Karpas-422 (cell line): ENCODE data around the gene NUMA1. TPM values are rescaled to one million over a fixed set of nuclear protein-coding genes. Genes with fewer than 3 reads are reported as not detected.

Experiments
- DNase-seq: peaks from one replicate; pipeline ENCODE4 v3.0.0-alpha.2; 2015
- H2AFZ ChIP-seq: fragments of 200-600 bp; sonication (generic); 2 replicates; pipeline ENCODE4 v1.6.1; 2014; ENCODE audit warnings: antibody characterized with exemption, low read length, mixed read lengths
- H3K27ac ChIP-seq: fragments of 200-600 bp; sonication (generic); 2 replicates; pipeline ENCODE4 v1.5.1; 2014; ENCODE audit warnings: mild to moderate bottlenecking, low read length, moderate library complexity
- H3K27me3 ChIP-seq: fragments of 200-600 bp; sonication (generic); 2 replicates; pipeline ENCODE4 v1.6.1; 2014; ENCODE audit warnings: low read length, mixed read lengths
- H3K36me3 ChIP-seq: fragments of 200-600 bp; sonication (generic); 2 replicates; pipeline ENCODE4 v1.6.1; 2014; ENCODE audit warnings: low read length, mixed read lengths; ENCODE audit not compliant: insufficient read depth
- H3K4me1 ChIP-seq: fragments of 200-600 bp; sonication (generic); 2 replicates; pipeline ENCODE4 v1.6.1; 2014; ENCODE audit warnings: mild to moderate bottlenecking, low read length, mixed read lengths
- H3K4me2 ChIP-seq: fragments of 200-600 bp; sonication (generic); 2 replicates; pipeline ENCODE4 v1.6.1; 2014; ENCODE audit warnings: low read length, low read depth, mild to moderate bottlenecking; ENCODE audit not compliant: poor library complexity, severe bottlenecking
- H3K4me3 ChIP-seq: fragments of 200-600 bp; sonication (generic); 2 replicates; pipeline ENCODE4 v1.5.1; 2014; ENCODE audit warnings: mild to moderate bottlenecking, antibody characterized with exemption, low read length, mixed read lengths
- H3K79me2 ChIP-seq: fragments of 200-600 bp; sonication (generic); 2 replicates; pipeline ENCODE4 v1.6.1; 2014; ENCODE audit warnings: mild to moderate bottlenecking, low read length, mixed read lengths
- H3K9ac ChIP-seq: fragments of 200-600 bp; sonication (generic); 2 replicates; pipeline ENCODE4 v1.6.0; 2014; ENCODE audit warnings: low read length
- H3K9me2 ChIP-seq: fragments of 200-600 bp; sonication (generic), shearing (Covaris generic); replicated peaks from 2 replicates; pipeline ENCODE4 v1.6.0; 2014; ENCODE audit warnings: mild to moderate bottlenecking, low read length, moderate library complexity; ENCODE audit not compliant: insufficient read depth
- H3K9me3 ChIP-seq: fragments of 300-700, 200-600 bp; sonication (generic); 2 replicates; pipeline ENCODE4 v1.6.1; 2014; ENCODE audit warnings: low read length, mixed read lengths
- H4K20me1 ChIP-seq: fragments of 200-600 bp; sonication (generic); 2 replicates; pipeline ENCODE4 v1.6.1; 2014; ENCODE audit warnings: mild to moderate bottlenecking, antibody characterized with exemption, low read length, low read depth; ENCODE audit not compliant: insufficient read depth
- total RNA-seq: library from RNA; depleted of rRNA; stranded (reverse); fragments of >200 nt; shearing (Covaris generic); gene quantifications from 2 replicates; pipeline ENCODE4 v1.2.3, GENCODE V29; 2014; ENCODE audit warnings: low replicate concordance

The NUMA1 gene
- total RNA-seq, 1 experiment from 2014 or later = 29.0 TPM

- H4K20me1 ChIP-seq = no peaks in the 10 kb centered on the region
These were observed 66.3 kb downstream of the NUMA1 start for GRCh38 chr11:72013765-72014711.

GRCh38 chr11:72012897-72013721 lies 67.2 kb downstream of the NUMA1 start:
- H4K20me1 ChIP-seq = no peaks in the 10 kb centered on the region

More at GRCh38 chr11:72013765-72014711, 66.3 kb downstream of the NUMA1 start:
- Histone ChIP-seq H3K79me2 (no peaks in the 10 kb centered on the region), H3K27ac (no peak overlapping the region), H3K9me3 (no peaks in the 10 kb centered on the region), H3K9me2 (no peaks in the 10 kb centered on the region), H3K4me1 (peaks cover 7% of the 10 kb centered on the region; the same call in 1 of the 2 replicates), H3K36me3 (peaks cover 4% of the 10 kb centered on the region; the same call in 1 of the 2 replicates), H3K27me3 (no peaks in the 10 kb centered on the region), H3K4me3 (no peak overlapping the region), H3K4me2 (no peak overlapping the region), H3K9ac (no peak overlapping the region), H2AFZ (no peak overlapping the region)
- no peak for DNase-seq

GRCh38 chr11:72012091-72012630 lies 68.2 kb downstream of the NUMA1 start:
- no peak for DNase-seq
- H4K20me1 ChIP-seq = no peaks in the 10 kb centered on the region
- no peaks in the 10 kb centered on the region for H3K27me3 ChIP-seq
- H3K4me3 ChIP-seq = no peak overlapping the region
- H2AFZ ChIP-seq = no peak overlapping the region
- no peaks in the 10 kb centered on the region for H3K9me2 ChIP-seq
- no peak overlapping the region for H3K27ac ChIP-seq
- H3K9ac ChIP-seq = no peak overlapping the region
- H3K4me1 ChIP-seq = peaks cover 7% of the 10 kb centered on the region
- no peaks in the 10 kb centered on the region; the same call in 1 of the 2 replicates for H3K36me3 ChIP-seq
- H3K4me2 ChIP-seq = no peak overlapping the region
- no peaks in the 10 kb centered on the region for H3K9me3 ChIP-seq
- H3K79me2 ChIP-seq = no peaks in the 10 kb centered on the region

More at GRCh38 chr11:72012897-72013721, 67.2 kb downstream of the NUMA1 start:
- Histone ChIP-seq H3K79me2 (no peaks in the 10 kb centered on the region), H3K9me3 (no peaks in the 10 kb centered on the region), H3K27ac (no peak overlapping the region), H3K36me3 (no peaks in the 10 kb centered on the region; the same call in 1 of the 2 replicates), H3K27me3 (no peaks in the 10 kb centered on the region), H3K9me2 (no peaks in the 10 kb centered on the region), H3K4me3 (no peak overlapping the region), H2AFZ (no peak overlapping the region), H3K4me2 (no peak overlapping the region), H3K4me1 (peaks cover 7% of the 10 kb centered on the region), H3K9ac (no peak overlapping the region)
- no peak for DNase-seq

- no peak overlapping the region for H3K4me3 ChIP-seq
- H4K20me1 ChIP-seq = no peaks in the 10 kb centered on the region
- no peak overlapping the region for H3K9ac ChIP-seq
- no peaks in the 10 kb centered on the region for H3K79me2 ChIP-seq
- no peak overlapping the region for H3K27ac ChIP-seq
- H3K36me3 ChIP-seq = no peaks in the 10 kb centered on the region; the same call in none of the 2 replicates
- no peak for DNase-seq
- H3K9me3 ChIP-seq = no peaks in the 10 kb centered on the region
- H3K9me2 ChIP-seq = no peaks in the 10 kb centered on the region
- no peak overlapping the region for H2AFZ ChIP-seq
- no peaks in the 10 kb centered on the region for H3K27me3 ChIP-seq
- H3K4me1 ChIP-seq = peaks cover 7% of the 10 kb centered on the region
- no peak overlapping the region for H3K4me2 ChIP-seq
These were observed 69.7 kb downstream of the NUMA1 start for GRCh38 chr11:72010529-72011233.

- H4K20me1 ChIP-seq = peaks cover 3% of the 10 kb centered on the region; the same call in 1 of the 2 replicates
These were observed 71.2 kb downstream of the NUMA1 start for GRCh38 chr11:72009156-72009555.

GRCh38 chr11:72008728-72009127 lies 71.6 kb downstream of the NUMA1 start:
- H3K79me2 ChIP-seq = no peaks in the 10 kb centered on the region
- H3K9ac ChIP-seq = no peak overlapping the region
- no peak overlapping the region for H3K4me2 ChIP-seq
- DNase-seq = no peak
- H3K36me3 ChIP-seq = peaks cover 3% of the 10 kb centered on the region
- H4K20me1 ChIP-seq = peaks cover 3% of the 10 kb centered on the region; the same call in 1 of the 2 replicates
- peaks cover 22% of the 10 kb centered on the region for H3K4me1 ChIP-seq
- no peak overlapping the region for H3K27ac ChIP-seq
- H3K4me3 ChIP-seq = no peak overlapping the region
- no peaks in the 10 kb centered on the region for H3K27me3 ChIP-seq
- no peaks in the 10 kb centered on the region for H3K9me2 ChIP-seq
- no peak overlapping the region for H2AFZ ChIP-seq
- no peaks in the 10 kb centered on the region for H3K9me3 ChIP-seq

More at GRCh38 chr11:72009156-72009555, 71.2 kb downstream of the NUMA1 start:
- Histone ChIP-seq H3K4me3 (no peak overlapping the region), H3K4me1 (peaks cover 21% of the 10 kb centered on the region), H3K79me2 (no peaks in the 10 kb centered on the region), H3K9me3 (no peaks in the 10 kb centered on the region), H3K4me2 (no peak overlapping the region), H3K27ac (no peak overlapping the region), H3K9me2 (no peaks in the 10 kb centered on the region), H3K36me3 (peaks cover 3% of the 10 kb centered on the region), H3K9ac (no peak overlapping the region), H3K27me3 (no peaks in the 10 kb centered on the region), H2AFZ (no peak overlapping the region)
- DNase-seq = no peak

GRCh38 chr11:72007587-72007986 lies 72.8 kb downstream of the NUMA1 start:
- H2AFZ ChIP-seq = no peak overlapping the region
- no peaks in the 10 kb centered on the region for H3K9me3 ChIP-seq
- H3K4me2 ChIP-seq = no peak overlapping the region
- no peak for DNase-seq
- no peaks in the 10 kb centered on the region for H3K9me2 ChIP-seq
- no peak overlapping the region for H3K27ac ChIP-seq
- H3K27me3 ChIP-seq = no peaks in the 10 kb centered on the region
- H3K4me3 ChIP-seq = no peak overlapping the region
- peaks cover 22% of the 10 kb centered on the region for H3K4me1 ChIP-seq
- peaks cover 4% of the 10 kb centered on the region for H3K36me3 ChIP-seq
- peaks cover 3% of the 10 kb centered on the region; the same call in 1 of the 2 replicates for H4K20me1 ChIP-seq
- no peaks in the 10 kb centered on the region for H3K79me2 ChIP-seq
- no peak overlapping the region for H3K9ac ChIP-seq
